MM.1S (cell line): ENCODE results near the gene TENT5C.

Source experiments
- CTCF ChIP-seq: fragments of 300-600 bp; sonication (generic); IDR thresholded peaks from 2 replicates; pipeline ENCODE4 v1.5.1; 2016; ENCODE audit warnings: antibody characterized with exemption, low read length, mixed read lengths
- EZH2 ChIP-seq: fragments of 300-600 bp; sonication (generic); optimal IDR thresholded peaks from 2 replicates; pipeline ENCODE3; 2017; ENCODE audit warnings: low read depth, mild to moderate bottlenecking, antibody characterized with exemption, low read length, mixed read lengths
- EZH2phosphoT487 ChIP-seq: fragments of 300-600 bp; sonication (generic); IDR thresholded peaks from 2 replicates; pipeline ENCODE4 v1.6.1; 2018; ENCODE audit warnings: antibody characterized with exemption, low read length

GRCh38 chr1:117589544-117589943 lies 16.3 kb upstream of the TENT5C start:
- TF ChIP-seq CTCF, result no peak
- no peak for TF ChIP-seq EZH2
- TF ChIP-seq EZH2phosphoT487, result no peak
